Measurements from ENCODE around the gene VSNL1.

VSNL1 gene

DNA sequence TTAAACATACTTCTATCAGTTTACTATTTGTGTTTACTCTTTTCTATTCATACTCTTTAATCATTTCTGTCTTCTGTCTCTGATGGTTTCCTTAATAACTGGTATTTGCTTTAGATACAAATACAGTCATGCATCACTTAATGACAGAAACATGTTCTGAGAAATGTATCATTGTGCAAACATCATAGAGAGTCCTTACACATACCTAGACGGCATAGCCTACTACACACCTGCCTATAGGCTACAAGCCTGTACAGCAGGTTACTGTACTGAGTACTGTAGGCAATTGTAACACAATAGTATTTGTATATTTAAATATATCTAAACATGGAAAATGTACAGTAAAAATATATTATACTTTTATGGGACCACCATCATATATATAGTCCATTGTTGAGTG lies 36.3 kb downstream of the VSNL1 start:
- DNase-seq (ENCODE audit: low read depth, low spot score) = no peak
- H3K4me3 ChIP-seq (ENCODE audit: low read length) = no peak overlapping the region

DNA sequence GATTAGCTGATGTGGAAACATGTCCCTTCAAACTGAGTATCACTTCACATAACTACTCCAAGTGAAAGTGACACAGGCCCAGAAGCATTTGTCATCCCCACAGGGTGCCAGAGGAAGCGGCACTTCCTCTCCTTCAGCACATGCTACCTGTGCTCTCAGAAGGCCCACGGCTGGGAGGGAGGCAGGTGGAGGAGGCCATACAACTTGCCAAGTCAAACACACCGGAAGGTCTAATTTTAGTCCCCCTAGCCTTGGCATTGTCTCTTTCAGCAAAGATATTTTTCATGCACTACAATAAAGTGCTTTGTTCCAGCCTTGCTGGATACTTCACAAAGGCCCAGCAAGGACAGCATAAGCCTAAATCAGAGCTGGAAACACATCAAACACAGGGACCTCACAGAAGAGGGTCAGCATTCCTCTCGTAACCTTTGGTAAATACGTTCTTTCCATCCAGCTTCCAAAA lies 38.0 kb downstream of the VSNL1 start:
- H3K4me3 ChIP-seq (ENCODE audit: low read length) = no peak overlapping the region
- DNase-seq (ENCODE audit: low read depth, low spot score) = no peak

DNA sequence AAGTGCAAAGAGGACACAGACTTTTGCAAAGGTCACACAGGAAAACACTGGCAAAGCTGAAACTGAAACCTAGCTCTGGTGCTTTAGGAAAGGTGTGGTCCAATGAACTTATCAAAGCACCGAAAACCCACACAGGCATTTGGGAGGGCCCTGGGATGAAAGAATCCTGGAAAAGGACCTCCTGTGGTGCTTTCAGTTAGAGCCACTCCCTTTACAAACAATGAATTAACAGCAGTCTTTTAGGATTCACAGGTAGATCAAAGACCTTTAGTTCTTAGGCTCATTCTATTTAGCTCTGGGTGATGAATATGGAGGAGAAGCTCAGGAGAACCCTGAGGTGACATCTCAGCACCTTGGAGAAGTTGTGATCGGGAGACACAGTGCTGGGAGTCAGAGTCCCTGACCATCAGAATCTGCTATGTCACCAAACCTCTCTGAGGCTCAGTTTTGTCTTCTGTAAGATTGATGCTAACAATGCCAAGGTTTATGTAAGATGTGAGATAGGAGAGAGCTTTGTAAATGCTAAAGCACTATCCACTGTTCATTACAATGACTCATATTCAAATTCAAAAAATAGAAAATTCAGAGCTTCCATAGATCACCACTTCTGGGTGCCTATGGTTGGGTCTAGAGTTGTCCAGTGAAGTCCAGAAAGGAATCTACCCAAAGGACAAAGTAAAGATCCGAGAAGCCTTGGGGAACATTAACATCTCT lies 39.3 kb downstream of the VSNL1 start:
- no peak overlapping the region for H3K4me3 ChIP-seq (ENCODE audit: low read length)
- no peak for DNase-seq (ENCODE audit: low read depth, low spot score)

DNA sequence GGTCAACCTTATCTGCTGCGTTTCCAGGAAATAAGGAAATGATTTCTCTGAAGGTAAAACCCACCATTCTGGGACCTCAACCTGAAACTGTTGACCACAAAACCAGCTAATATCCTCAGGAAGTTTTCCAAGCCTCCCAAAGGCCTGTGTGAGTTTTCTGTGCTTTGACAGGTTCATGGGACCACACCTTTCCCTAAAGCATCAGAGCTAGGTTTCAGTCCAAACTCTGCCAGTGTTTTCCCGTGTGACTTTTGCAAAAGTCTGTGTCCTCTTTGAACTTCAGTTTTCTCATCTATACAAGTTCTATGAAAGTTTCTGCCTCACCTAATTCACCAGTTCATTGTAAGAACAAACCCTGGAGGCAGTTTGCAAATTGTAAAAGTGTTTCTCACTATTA lies 39.8 kb downstream of the VSNL1 start:
- DNase-seq (ENCODE audit: low read depth, low spot score) = no peak

DNA sequence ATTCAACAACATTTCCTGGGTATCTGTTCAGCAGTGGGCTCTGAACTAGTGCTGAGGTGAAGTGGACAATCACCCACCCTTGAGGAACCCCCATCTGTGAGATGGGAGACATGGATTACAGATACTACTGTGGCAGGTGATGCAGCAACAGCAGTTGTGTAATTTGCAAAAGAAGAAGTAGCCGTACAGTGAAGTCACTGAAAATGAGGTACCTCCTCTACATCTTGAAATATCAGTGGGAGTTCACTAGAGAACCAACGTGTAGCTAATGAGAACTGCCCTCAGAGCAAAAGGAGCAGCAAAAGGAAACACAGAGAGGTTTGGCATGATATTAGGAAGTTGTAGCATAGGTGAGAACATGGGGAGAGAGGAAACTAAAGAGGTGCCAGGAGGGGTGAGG lies 41.3 kb downstream of the VSNL1 start:
- no peak overlapping the region for H3K4me3 ChIP-seq (ENCODE audit: low read length)
- no peak for DNase-seq (ENCODE audit: low read depth, low spot score)

More for the DNA sequence above, 39.8 kb downstream of the VSNL1 start:
- no peak overlapping the region for H3K4me3 ChIP-seq (ENCODE audit: low read length)

DNA sequence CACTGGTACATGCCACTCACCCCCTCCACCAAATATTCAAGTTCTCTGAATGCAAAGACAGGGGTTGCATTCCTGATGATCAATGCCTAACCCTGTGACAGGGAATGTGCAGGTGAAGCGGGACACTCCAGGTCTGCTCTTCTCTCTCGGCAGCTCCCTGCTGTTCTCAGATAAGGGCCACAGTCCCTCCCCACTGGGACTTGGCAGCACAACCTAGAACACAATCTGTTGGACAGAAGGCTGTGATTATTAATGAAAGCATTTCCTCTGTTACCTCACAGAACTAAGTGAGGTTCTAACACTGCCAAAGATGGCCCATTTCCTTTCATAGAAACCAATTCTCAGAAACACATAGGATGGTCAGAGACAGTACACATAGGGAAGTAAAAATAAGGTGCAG lies 42.7 kb downstream of the VSNL1 start:
- DNase-seq (ENCODE audit: low read depth, low spot score) = no peak
- H3K4me3 ChIP-seq (ENCODE audit: low read length) = no peak overlapping the region

DNA sequence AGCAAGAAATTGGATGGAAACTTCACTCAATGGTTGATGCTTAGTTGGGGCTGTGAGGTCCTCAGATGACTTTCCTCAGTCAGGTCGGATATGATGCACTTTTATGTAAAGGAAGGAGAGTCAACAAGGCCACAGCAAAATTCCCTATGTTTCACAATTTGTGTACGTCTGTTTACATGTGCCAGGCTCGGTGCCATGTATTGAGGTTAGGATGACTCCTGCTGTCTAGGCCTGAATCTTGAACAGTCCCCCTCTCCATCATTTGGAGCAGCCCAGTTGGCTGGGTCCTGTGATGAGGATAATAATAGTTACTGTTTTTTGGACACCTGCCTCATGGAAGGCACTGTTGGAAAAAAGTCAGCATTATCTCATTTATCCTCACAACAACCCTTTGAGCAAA lies 43.1 kb downstream of the VSNL1 start:
- DNase-seq (ENCODE audit: low read depth, low spot score) = no peak
- no peak overlapping the region for H3K4me3 ChIP-seq (ENCODE audit: low read length)

DNA sequence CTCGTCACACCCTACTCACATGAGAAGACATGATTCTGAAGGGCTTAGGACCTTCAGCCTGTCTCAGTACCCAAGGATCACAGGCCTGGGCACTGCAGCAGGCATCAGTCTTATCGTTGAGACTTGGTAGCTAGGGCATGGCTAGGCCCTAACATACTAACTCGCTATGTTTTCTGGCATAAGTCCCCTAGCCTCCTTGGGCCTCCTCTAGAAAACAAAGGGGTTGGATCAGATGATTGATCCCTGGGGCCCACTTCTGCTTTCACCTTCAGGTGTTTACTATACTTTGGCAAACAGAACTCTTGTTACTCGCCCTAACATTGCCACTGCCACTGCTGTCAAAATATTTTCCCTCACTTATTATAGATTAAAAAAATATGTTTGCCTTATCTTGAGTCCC lies 44.2 kb downstream of the VSNL1 start:
- H3K4me3 ChIP-seq (ENCODE audit: low read length) = no peak overlapping the region
- DNase-seq (ENCODE audit: low read depth, low spot score) = no peak

DNA sequence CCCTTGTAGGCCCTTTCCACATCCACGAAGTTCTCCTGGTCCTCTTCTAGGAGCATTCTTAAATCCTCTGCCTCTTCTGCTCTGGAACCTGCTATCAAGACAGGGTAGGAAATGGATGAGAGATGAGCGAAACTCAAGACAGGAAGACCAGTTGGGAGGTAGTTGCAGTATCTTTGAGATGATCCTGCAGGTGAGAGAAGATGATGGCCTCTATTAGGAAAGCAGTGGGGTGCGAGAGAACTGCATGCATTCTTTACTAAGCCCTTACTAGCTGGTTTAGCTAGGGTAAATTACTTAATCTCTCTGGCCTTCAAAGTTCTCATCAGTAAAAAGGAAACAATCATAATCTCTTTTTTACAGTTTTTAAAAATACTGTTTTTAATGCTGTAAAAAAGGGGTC lies 47.0 kb downstream of the VSNL1 start:
- no peak for DNase-seq (ENCODE audit: low read depth, low spot score)
- no peak overlapping the region for H3K4me3 ChIP-seq (ENCODE audit: low read length)

DNA sequence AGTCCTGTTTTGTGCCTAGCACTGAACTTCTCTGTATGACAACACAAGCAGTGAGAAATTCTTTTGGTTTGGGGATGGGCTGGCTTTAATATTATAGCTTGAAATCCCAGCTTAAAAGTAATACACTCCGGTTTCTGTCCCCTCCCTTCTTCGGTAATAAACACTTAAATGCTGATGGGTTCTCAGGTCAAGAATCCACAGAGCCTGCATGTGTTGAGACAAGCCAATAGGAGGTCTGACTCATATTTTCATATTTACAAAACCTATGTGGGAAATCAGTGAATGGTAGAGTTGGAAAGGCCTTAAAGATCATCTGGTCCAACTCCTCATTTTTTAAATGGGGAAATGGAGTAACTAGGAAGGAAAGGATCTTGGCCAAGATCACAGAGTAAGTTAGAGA lies 47.5 kb downstream of the VSNL1 start:
- DNase-seq (ENCODE audit: low read depth, low spot score) = no peak
- H3K4me3 ChIP-seq (ENCODE audit: low read length) = no peak overlapping the region

DNA sequence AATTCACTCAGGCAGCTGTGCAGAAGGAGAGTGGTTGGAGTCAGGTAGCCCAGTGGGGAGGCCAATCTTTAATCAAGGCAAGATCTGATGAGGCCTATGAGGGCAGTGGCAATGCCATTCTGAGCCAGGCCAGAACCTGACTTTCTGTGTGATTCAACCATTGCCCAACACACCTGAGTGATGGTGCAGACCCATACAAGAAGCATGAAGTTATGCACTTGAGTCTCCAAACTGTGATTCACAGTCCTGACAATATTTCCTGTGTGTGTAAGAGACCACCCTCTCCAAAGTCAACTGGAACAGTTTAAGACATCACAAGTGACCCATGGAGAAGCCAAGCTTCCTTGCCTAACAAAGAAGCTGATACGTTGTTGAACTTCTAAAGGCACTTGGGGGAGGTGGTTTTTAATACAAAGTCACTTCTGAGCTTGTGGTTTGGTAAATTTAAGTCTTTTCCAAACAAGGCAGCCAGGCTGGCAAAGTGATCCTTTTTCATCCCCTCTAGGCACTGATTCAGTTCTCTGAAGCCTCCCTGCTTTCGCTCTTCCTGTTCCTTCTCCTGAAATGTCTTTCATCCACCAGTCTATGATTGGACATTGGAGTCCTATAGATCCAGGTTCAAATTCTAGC lies 49.0 kb downstream of the VSNL1 start:
- no peak for DNase-seq (ENCODE audit: low read depth, low spot score)
- no peak overlapping the region for H3K4me3 ChIP-seq (ENCODE audit: low read length)

DNA sequence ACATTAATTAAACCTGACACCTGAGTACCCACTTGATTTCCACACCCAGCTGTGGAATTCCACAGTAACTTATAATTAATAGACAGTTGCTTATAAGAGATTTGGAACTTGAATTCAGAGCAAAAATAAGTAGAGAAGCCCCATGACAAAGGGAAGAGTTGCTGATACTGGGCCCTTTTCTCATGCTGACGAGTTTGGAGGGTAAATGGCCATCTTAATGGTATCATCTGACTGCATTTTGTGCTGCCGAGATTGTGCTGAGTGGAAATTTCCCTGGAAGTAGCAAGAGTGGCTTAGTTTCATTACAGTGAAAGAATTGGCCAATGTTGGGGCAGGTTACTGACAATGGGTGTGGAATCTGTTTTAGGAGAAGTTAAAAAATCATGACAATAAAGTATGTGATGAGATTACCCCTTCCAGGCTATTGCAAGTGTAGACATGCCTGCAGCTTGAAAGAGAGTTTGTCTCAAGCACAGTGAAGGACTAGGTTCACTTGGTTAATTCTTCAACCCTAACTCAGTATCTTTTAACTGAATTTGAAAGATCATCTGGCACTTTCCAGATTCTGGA lies 49.9 kb downstream of the VSNL1 start:
- DNase-seq (ENCODE audit: low read depth, low spot score) = no peak
- H3K4me3 ChIP-seq (ENCODE audit: low read length) = no peak overlapping the region

DNA sequence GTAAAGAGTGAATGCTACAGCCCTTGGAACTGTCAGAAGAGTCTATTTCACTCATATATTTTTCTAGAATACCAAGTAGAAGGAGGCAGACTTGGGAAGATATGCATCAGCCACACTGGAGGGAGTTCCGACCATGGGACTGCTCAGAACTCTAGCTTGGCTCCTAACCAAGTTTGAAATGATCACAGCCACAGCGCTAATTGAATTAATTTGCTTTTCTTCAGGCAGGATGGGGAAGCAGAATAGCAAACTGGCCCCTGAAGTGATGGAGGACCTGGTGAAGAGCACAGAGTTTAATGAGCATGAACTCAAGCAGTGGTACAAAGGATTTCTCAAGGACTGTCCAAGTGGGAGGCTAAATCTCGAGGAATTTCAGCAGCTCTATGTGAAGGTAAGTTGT lies 51.4 kb downstream of the VSNL1 start:
- no peak overlapping the region for H3K4me3 ChIP-seq (ENCODE audit: low read length)
- DNase-seq (ENCODE audit: low read depth, low spot score) = no peak

DNA sequence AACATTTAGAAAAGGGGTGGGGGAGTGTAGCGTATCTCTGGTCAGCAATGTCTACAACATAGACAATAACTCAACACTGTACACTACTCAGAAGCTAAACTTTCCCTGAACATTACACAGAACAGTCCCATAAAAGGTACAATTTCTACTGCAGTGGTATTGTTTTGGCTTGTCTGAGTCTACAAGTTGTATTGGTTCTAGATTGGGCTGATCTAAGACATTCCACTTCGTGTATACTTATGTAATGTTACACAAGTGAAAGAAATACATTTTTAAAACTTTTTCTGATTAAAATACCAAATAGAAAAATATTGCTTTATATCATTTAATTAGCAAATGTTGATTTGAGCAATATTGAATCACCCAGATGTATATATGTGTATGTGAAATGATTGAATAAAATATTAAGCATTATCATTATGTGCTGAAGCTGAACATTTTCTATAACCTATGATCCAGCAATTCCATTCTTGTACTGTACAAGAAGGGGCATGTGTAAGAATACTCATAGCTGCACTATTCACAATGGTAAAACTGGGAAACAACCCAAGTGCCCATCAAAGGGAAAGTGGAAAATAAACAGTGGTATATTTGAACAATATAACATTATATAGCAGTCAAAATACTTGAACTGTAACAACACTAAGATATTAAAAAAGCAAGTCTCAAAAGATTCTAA lies 52.4 kb downstream of the VSNL1 start:
- no peak for DNase-seq (ENCODE audit: low read depth, low spot score)
- no peak overlapping the region for H3K4me3 ChIP-seq (ENCODE audit: low read length)

DNA sequence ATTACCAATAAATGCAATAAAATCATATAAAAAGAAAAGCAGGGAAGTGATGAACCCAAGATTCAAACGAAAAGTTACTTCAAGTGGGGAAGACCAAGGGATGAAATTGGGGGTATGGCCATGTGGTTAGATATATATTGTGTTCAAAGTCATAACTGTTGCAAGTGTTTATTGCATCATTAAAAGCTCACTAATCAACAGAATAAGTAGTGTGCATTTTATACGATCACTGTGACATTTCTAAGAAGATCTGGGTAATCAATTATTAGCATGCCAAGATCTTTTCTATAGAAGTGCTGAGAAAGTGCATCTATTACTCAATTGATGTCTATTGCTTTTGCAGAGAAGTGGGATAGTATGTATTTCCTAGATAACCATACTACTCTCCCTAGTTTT lies 52.9 kb downstream of the VSNL1 start:
- DNase-seq (ENCODE audit: low read depth, low spot score) = no peak
- no peak overlapping the region for H3K4me3 ChIP-seq (ENCODE audit: low read length)

DNA sequence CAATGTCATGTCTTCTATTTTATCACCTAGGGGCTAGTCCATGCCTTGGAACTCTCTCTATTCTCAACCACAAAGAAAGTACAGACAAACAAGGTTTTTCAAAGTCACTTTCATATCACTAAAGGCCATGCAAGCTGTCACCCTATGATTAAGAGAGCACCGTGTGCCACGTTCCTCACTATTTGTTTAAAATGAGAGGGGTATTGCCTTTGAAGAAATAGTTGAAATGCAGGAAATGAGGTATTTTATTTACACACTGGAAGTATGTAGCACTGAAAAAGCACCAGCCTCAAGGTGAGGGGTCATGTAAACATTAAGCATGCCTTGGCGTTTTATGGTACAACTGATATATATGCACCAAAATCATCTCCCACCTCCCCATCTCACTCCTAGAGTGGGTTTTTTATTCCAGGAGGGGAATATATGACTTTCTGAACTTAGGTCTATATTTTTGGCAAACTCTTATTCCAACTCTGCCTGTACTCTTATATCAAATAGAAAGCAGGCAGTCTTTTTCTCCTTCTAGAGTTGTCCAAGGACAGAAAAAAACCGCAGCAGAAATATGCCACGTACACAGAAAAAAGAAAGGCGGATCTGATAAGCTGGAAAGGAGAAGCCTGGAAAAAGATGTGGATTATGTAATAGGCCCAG lies 53.5 kb downstream of the VSNL1 start:
- DNase-seq (ENCODE audit: low read depth, low spot score) = no peak
- no peak overlapping the region for H3K4me3 ChIP-seq (ENCODE audit: low read length)

DNA sequence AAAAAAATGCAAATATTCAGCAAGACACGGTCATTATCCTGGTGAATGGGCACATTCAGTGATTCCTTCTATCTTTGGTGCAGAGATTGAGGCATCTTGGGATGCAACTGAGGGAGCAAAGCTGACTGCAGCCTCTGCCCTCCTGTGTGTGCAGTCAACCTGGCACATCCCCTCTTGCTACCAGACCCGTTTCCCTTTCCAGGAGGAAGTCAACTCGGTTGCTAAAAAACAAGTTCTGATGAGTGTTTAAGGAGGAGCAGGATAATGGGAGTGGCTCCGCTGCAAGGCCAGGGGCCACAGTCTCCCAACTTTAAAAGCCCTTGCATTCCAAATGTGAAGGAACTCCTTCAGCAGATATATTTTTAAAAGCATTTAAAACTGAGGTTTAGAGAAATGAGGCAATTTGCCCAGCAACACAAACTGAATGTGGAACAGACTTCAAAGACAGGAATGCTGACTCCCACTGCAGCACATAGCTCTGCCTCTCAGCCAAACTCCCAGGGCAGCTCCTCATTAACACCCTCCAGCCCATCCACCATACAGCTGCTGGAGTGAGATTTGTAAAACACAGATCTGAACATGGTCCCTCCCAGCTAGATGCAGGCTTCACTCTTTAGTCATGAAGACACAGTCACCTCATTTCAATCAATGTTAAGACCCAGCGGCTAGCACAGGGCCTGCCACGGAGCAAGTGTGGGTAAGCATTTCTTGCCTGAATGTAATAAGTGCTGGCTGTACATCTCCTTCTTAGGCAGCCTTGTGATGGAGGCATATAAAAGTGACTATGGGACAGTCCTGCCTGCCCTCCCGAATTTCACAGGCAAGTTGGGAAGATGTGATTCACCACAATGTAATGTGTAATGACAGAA lies 54.3 kb downstream of the VSNL1 start:
- no peak for DNase-seq (ENCODE audit: low read depth, low spot score)
- H3K4me3 ChIP-seq (ENCODE audit: low read length) = no peak overlapping the region

DNA sequence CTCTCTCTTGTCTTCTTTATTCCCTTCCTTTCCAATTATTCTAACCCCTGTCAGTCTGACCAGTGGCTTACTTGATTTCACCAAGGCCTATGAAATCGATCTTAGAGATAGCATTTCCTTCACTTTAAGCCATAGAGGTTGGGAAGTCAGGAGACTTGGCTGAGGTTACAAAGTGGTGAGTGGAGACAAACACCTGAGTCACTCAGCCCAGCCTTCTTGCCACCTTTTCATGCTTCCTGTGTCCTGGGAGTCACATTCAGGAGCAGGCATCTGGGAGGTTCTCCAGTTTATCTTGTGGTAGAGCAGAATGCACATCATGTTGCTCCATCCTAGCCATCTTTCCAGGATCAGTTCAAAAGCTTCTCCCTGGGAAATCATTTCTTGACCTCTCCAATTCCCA lies 59.1 kb downstream of the VSNL1 start:
- DNase-seq (ENCODE audit: low read depth, low spot score) = no peak
- no peak overlapping the region for H3K4me3 ChIP-seq (ENCODE audit: low read length)

Measured in Jurkat, Clone E6-1 (cell line).